Hepatocyte (in vitro differentiated cells): ENCODE measurements around the gene HSBP1L1.

Experiments
- EZH2 ChIP-seq: fragments of 200-600 bp; sonication (generic); IDR thresholded peaks from 2 replicates; pipeline ENCODE4 v1.6.1; 2016; ENCODE audit warnings: antibody characterized with exemption, mild to moderate bottlenecking, borderline replicate concordance
- TF ChIP-seq, protein P1 (sequence below): fragments of 200-600 bp; sonication (generic); IDR thresholded peaks from 2 replicates; pipeline ENCODE4 v1.5.1; 2016; ENCODE audit warnings: antibody characterized with exemption, mild to moderate bottlenecking; ENCODE audit not compliant: poor library complexity

DNA sequence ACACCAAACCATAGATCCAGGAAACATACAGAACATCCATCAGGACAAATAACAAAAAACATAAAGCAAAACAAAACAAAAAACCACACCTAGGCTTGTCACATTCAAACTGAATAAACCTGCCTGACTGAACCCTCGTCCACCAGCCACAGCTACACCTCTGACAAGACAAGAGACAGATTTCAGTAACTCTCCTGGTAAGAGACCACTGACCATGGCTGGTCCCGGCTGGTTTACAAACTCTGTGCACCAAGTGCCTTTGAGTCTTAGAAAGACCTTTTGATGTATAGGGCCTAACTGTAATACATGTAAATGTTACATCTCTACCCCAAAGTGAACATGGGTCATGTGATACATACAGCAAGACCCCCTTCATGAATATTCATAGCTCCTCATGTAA, 8.2 kb upstream of the HSBP1L1 start:
- TF ChIP-seq, protein P1, sequence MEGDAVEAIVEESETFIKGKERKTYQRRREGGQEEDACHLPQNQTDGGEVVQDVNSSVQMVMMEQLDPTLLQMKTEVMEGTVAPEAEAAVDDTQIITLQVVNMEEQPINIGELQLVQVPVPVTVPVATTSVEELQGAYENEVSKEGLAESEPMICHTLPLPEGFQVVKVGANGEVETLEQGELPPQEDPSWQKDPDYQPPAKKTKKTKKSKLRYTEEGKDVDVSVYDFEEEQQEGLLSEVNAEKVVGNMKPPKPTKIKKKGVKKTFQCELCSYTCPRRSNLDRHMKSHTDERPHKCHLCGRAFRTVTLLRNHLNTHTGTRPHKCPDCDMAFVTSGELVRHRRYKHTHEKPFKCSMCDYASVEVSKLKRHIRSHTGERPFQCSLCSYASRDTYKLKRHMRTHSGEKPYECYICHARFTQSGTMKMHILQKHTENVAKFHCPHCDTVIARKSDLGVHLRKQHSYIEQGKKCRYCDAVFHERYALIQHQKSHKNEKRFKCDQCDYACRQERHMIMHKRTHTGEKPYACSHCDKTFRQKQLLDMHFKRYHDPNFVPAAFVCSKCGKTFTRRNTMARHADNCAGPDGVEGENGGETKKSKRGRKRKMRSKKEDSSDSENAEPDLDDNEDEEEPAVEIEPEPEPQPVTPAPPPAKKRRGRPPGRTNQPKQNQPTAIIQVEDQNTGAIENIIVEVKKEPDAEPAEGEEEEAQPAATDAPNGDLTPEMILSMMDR = no peak
- no peak for TF ChIP-seq EZH2
